Measurements from ENCODE around the gene PPM1J.

Gene PPM1J

DNA sequence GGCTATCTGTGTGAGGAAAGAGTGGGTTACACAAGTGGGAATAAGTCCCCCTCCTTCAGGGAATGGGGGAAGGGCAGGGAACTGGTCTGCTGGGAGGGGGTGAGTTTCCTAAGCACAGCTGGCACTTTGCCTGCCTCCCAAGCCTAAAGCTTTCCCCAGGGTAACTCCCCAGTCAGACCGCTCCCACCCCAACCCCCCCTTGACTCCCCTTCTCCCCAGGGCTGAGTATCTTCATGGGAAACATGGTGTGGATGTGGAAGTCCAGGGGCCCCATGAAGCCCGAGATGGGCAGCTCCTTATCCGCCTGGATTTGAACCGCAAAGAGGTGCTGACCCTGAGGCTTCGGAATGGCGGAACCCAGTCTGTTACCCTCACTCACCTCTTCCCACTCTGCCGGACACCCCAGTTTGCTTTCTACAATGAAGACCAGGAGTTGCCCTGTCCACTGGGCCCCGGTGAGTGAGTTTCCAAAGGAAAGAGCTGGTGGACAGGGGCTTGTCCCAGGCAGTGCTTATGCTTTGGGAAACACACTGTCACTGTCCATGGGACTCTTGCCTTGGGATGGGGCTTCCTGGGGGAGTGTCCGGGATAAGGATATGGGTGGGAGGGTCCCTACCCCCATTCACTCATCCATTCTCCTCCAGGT is 25.8 kb downstream of the PPM1J start:
- peaks cover 9 to 51% (median 30%) of the 10 kb centered on the region in 4 experiments for H3K36me3 ChIP-seq (ENCODE audit: control insufficient read depth in 4 of 4, insufficient read depth in 4 of 4, low read length in 3 of 4)

DNA sequence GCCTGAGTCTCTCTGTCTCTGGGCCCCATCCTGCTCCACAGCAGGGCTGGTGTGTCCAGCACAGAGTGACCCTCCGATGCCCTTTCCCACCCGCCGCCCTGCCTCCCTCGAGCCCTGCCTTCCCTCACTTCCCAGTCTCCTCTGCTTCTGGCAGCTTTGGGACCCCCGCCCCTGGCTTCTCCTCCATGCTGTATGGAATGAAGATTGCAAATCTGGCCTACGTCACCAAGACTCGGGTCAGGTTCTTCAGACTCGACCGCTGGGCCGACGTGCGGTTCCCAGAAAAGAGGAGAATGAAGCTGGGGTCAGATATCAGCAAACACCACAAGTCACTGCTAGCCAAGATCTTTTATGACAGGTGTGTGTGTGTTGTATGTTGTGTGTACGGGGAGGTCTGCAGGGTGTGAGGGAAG is 26.3 kb downstream of the PPM1J start:
- Histone ChIP-seq H3K4me1 (ENCODE audit: control extremely low read depth in 1 of 4, control insufficient read depth in 4 of 4, insufficient read depth in 4 of 4, low read length in 3 of 4) (no peaks in the 10 kb centered on the region), H3K4me3 (ENCODE audit: control insufficient read depth in 1 of 7, extremely low read depth in 1 of 7, insufficient read depth in 4 of 7, low read depth in 2 of 7, low read length in 6 of 7) (no peak overlapping the region), H3K27me3 (replicated peaks in 2 of 5; ENCODE audit: control insufficient read depth in 4 of 5, insufficient read depth in 5 of 5, low read length in 4 of 5) (no peaks in the 10 kb centered on the region), H3K9me3 (ENCODE audit: control extremely low read depth in 1 of 5, control insufficient read depth in 4 of 5, insufficient read depth in 2 of 5, low read depth in 1 of 5, low read length in 4 of 5) (no peaks in the 10 kb centered on the region), H3K36me3 (ENCODE audit: control insufficient read depth in 4 of 4, insufficient read depth in 4 of 4, low read length in 3 of 4) (peaks cover 9 to 45% (median 27%) of the 10 kb centered on the region in 4 experiments), H3K27ac (ENCODE audit: insufficient read depth in 1 of 2, low read depth in 1 of 2, low read length in 2 of 2, poor library complexity in 1 of 2, severe bottlenecking in 2 of 2) (no peak overlapping the region)
- WGBS (ENCODE audit: insufficient coverage) = 99% methylated on average over 10 of the region's 13 CpGs
- no peak for DNase-seq
- POLR2A ChIA-PET = interaction anchor here (0.5 kb wide), 1 partner anchor 241 kb away, joined by 3 read pairs; no protein-coding TSS in a partner anchor
- CTCF ChIA-PET = interaction anchor here (2.0 kb wide), 1 partner anchor 11 kb away, joined by 10 read pairs; no protein-coding TSS in a partner anchor

More for the DNA sequence above, 25.8 kb downstream of the PPM1J start:
- Histone ChIP-seq H3K4me3 (ENCODE audit: control insufficient read depth in 1 of 7, extremely low read depth in 1 of 7, insufficient read depth in 4 of 7, low read depth in 2 of 7, low read length in 6 of 7) (no peak overlapping the region), H3K4me1 (ENCODE audit: control extremely low read depth in 1 of 4, control insufficient read depth in 4 of 4, insufficient read depth in 4 of 4, low read length in 3 of 4) (no peaks in the 10 kb centered on the region), H3K27ac (ENCODE audit: insufficient read depth in 1 of 2, low read depth in 1 of 2, low read length in 2 of 2, poor library complexity in 1 of 2, severe bottlenecking in 2 of 2) (no peak overlapping the region), H3K27me3 (replicated peaks in 2 of 5; ENCODE audit: control insufficient read depth in 4 of 5, insufficient read depth in 5 of 5, low read length in 4 of 5) (no peaks in the 10 kb centered on the region), H3K9me3 (ENCODE audit: control extremely low read depth in 1 of 5, control insufficient read depth in 4 of 5, insufficient read depth in 2 of 5, low read depth in 1 of 5, low read length in 4 of 5) (no peaks in the 10 kb centered on the region)
- POLR2A ChIA-PET = no interaction called here
- 95% methylated on average over 7 of the region's 9 CpGs for WGBS (ENCODE audit: insufficient coverage)
- no peak for DNase-seq
- CTCF ChIA-PET = interaction anchor here (0.5 to 2.0 kb wide), 3 partner anchors 10 to 25 kb away, joined by 3 to 10 read pairs (median 4); no protein-coding TSS in a partner anchor

DNA sequence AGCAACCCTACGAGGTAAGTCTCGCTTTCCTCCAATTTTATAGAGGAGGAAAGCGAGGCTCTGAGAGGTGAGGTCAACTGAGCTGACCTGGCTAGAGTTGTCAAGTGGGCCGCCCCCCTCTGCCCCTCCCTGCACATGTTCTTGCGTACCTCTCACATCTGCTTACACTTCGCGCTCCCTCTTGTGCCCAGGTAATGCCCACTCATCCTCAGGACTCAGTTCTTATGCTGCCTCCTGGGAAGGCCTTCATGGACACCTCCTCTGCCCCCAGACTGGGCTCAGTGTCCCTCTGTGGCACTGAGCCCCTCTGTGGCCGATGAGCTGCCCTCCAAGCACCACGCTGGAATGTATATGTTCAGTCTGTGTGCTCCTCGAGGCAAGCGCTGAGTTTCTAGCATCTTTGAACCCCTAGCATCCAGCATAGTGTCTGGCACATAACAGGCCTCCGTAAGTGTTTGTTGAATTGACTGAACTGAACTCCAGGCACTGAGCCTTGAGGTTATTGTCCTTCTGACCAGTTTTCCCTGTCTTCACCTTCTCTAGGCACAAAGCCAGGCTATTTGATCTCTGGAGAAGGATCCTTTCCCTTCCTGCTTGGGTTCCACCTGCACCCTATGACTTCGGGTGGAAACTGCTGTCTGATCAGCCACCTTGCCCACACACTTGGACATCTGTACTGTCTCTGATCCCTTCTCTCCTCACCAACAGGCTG is 27.2 kb downstream of the PPM1J start:
- DNase-seq = no peak
- no peaks in the 10 kb centered on the region for H3K4me1 ChIP-seq (ENCODE audit: control extremely low read depth in 1 of 4, control insufficient read depth in 4 of 4, insufficient read depth in 4 of 4, low read length in 3 of 4)
- ChIA-PET CTCF (no interaction called here), POLR2A (no interaction called here)
- H3K27me3 ChIP-seq (replicated peaks in 2 of 5; ENCODE audit: control insufficient read depth in 4 of 5, insufficient read depth in 5 of 5, low read length in 4 of 5) = no peaks in the 10 kb centered on the region
- no peaks in the 10 kb centered on the region for H3K9me3 ChIP-seq (ENCODE audit: control extremely low read depth in 1 of 5, control insufficient read depth in 4 of 5, insufficient read depth in 2 of 5, low read depth in 1 of 5, low read length in 4 of 5)
- 95% methylated on average over 12 of the region's 13 CpGs for WGBS (ENCODE audit: insufficient coverage)
- no peak overlapping the region for H3K4me3 ChIP-seq (ENCODE audit: control insufficient read depth in 1 of 7, extremely low read depth in 1 of 7, insufficient read depth in 4 of 7, low read depth in 2 of 7, low read length in 6 of 7)
- no peak overlapping the region for H3K27ac ChIP-seq (ENCODE audit: insufficient read depth in 1 of 2, low read depth in 1 of 2, low read length in 2 of 2, poor library complexity in 1 of 2, severe bottlenecking in 2 of 2)
- H3K36me3 ChIP-seq (ENCODE audit: control insufficient read depth in 4 of 4, insufficient read depth in 4 of 4, low read length in 3 of 4) = peaks cover 10 to 39% (median 25%) of the 10 kb centered on the region in 4 experiments

DNA sequence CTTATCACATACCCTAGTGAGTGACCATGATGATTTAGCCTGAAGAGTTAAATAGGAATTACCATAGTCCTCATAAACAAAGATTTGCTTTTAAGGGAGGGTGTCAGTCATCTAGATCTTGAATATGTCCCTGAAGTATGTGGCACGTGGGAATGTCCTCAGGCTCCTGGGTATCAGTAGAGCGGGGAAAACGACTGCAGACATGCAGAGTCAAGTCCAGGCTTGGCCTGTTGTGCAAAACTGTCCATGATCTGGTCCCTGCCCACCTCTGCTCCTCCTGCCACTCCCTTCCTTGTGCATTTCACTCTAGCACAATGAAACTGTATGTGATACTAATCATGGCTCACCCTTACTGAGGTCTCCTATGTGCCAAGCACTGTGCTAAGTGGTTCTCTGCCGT is 27.8 kb downstream of the PPM1J start:
- ChIA-PET POLR2A (no interaction called here), CTCF (no interaction called here)
- WGBS (ENCODE audit: insufficient coverage) = 92% methylated on average over 4 of the region's 4 CpGs
- H3K4me3 ChIP-seq (ENCODE audit: control insufficient read depth in 1 of 7, extremely low read depth in 1 of 7, insufficient read depth in 4 of 7, low read depth in 2 of 7, low read length in 6 of 7) = no peak overlapping the region
- H3K4me1 ChIP-seq (ENCODE audit: control extremely low read depth in 1 of 4, control insufficient read depth in 4 of 4, insufficient read depth in 4 of 4, low read length in 3 of 4) = no peaks in the 10 kb centered on the region
- H3K27ac ChIP-seq (ENCODE audit: insufficient read depth in 1 of 2, low read depth in 1 of 2, low read length in 2 of 2, poor library complexity in 1 of 2, severe bottlenecking in 2 of 2) = no peak overlapping the region
- H3K36me3 ChIP-seq (ENCODE audit: control insufficient read depth in 4 of 4, insufficient read depth in 4 of 4, low read length in 3 of 4) = peaks cover 9 to 34% (median 22%) of the 10 kb centered on the region in 4 experiments
- no peaks in the 10 kb centered on the region for H3K9me3 ChIP-seq (ENCODE audit: control extremely low read depth in 1 of 5, control insufficient read depth in 4 of 5, insufficient read depth in 2 of 5, low read depth in 1 of 5, low read length in 4 of 5)
- no peak for DNase-seq
- H3K27me3 ChIP-seq (replicated peaks in 2 of 5; ENCODE audit: control insufficient read depth in 4 of 5, insufficient read depth in 5 of 5, low read length in 4 of 5) = no peaks in the 10 kb centered on the region

DNA sequence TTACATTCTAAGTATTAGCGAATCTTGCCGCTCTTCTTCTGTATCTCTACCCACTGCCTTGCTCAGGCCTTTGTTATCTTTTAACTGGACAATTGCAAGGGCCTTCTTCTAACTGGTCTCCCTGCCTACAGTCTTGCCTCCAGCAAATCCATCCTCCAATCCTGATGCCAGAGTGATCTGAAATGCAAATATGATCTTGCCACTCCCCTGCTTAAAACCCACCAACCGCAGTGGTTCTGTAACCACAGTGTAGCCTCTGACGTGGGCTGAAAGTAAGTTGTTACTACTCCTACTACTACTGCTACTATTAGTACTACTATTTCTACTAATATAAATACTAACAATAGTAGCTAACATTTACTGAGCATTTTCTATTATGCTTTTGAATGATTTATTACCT is 28.3 kb downstream of the PPM1J start:
- Histone ChIP-seq H3K9me3 (ENCODE audit: control extremely low read depth in 1 of 5, control insufficient read depth in 4 of 5, insufficient read depth in 2 of 5, low read depth in 1 of 5, low read length in 4 of 5) (no peaks in the 10 kb centered on the region), H3K27me3 (replicated peaks in 2 of 5; ENCODE audit: control insufficient read depth in 4 of 5, insufficient read depth in 5 of 5, low read length in 4 of 5) (no peaks in the 10 kb centered on the region), H3K4me1 (ENCODE audit: control extremely low read depth in 1 of 4, control insufficient read depth in 4 of 4, insufficient read depth in 4 of 4, low read length in 3 of 4) (no peaks in the 10 kb centered on the region), H3K36me3 (ENCODE audit: control insufficient read depth in 4 of 4, insufficient read depth in 4 of 4, low read length in 3 of 4) (peaks cover 9 to 30% (median 19%) of the 10 kb centered on the region in 4 experiments), H3K27ac (ENCODE audit: insufficient read depth in 1 of 2, low read depth in 1 of 2, low read length in 2 of 2, poor library complexity in 1 of 2, severe bottlenecking in 2 of 2) (no peak overlapping the region), H3K4me3 (ENCODE audit: control insufficient read depth in 1 of 7, extremely low read depth in 1 of 7, insufficient read depth in 4 of 7, low read depth in 2 of 7, low read length in 6 of 7) (no peak overlapping the region)
- CTCF ChIA-PET = interaction anchor here (1.3 kb wide), 1 partner anchor 14 kb away, joined by 4 read pairs; no protein-coding TSS in a partner anchor
- POLR2A ChIA-PET = no interaction called here
- DNase-seq = no peak
- 100% methylated on average over 2 of the region's 4 CpGs for WGBS (ENCODE audit: insufficient coverage)

DNA sequence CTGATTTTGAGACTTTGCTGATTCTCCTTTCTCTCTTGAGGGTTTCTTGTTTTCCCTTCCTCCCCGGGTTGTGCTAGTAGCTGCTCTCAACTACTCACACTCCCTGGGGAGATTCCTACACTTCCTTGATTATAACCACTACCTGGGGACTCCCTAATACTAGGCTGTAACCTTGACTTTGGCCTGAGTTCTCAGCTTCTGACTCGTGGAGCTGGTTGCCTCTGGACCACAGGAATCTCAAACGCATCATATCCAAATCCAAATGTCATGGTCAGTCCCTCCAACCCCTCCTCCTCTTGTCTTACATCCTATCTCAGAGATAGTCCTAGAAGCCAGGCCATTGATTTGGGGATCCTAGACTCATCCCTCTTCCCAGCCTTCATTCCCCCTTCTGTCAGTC is 28.7 kb downstream of the PPM1J start:
- ChIA-PET CTCF (interaction anchor here (1.3 kb wide), 1 partner anchor 14 kb away, joined by 4 read pairs; no protein-coding TSS in a partner anchor), POLR2A (no interaction called here)
- WGBS (ENCODE audit: insufficient coverage) = 100% methylated on average over 2 of the region's 3 CpGs
- no peaks in the 10 kb centered on the region for H3K4me1 ChIP-seq (ENCODE audit: control extremely low read depth in 1 of 4, control insufficient read depth in 4 of 4, insufficient read depth in 4 of 4, low read length in 3 of 4)
- no peak overlapping the region for H3K27ac ChIP-seq (ENCODE audit: insufficient read depth in 1 of 2, low read depth in 1 of 2, low read length in 2 of 2, poor library complexity in 1 of 2, severe bottlenecking in 2 of 2)
- H3K27me3 ChIP-seq (replicated peaks in 2 of 5; ENCODE audit: control insufficient read depth in 4 of 5, insufficient read depth in 5 of 5, low read length in 4 of 5) = no peaks in the 10 kb centered on the region
- H3K36me3 ChIP-seq (ENCODE audit: control insufficient read depth in 4 of 4, insufficient read depth in 4 of 4, low read length in 3 of 4) = peaks cover 8 to 26% (median 16%) of the 10 kb centered on the region in 4 experiments
- no peaks in the 10 kb centered on the region for H3K9me3 ChIP-seq (ENCODE audit: control extremely low read depth in 1 of 5, control insufficient read depth in 4 of 5, insufficient read depth in 2 of 5, low read depth in 1 of 5, low read length in 4 of 5)
- DNase-seq = no peak
- H3K4me3 ChIP-seq (ENCODE audit: control insufficient read depth in 1 of 7, extremely low read depth in 1 of 7, insufficient read depth in 4 of 7, low read depth in 2 of 7, low read length in 6 of 7) = no peak overlapping the region

DNA sequence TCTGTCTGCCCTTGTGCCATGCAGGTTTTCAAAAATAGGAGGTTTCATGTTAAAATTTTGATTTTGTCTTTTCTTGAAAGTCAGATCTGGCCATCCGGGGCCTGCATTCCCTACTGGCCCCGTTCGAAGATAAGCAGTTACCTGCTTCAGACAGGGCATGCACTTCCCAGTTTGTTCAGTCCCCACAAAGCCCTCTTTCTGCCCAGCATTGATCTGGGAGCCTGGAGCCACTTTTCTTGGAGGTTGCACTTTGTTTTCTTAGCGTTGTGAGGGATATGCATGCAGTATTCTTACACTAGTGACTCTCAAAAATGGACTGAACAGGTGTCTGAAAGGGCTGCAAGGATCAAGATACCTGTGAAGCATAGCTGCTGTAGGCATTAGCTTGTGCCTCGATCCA is 29.2 kb downstream of the PPM1J start:
- no peaks in the 10 kb centered on the region for H3K27me3 ChIP-seq (replicated peaks in 2 of 5; ENCODE audit: control insufficient read depth in 4 of 5, insufficient read depth in 5 of 5, low read length in 4 of 5)
- WGBS (ENCODE audit: insufficient coverage) = 98% methylated on average over 4 of the region's 5 CpGs
- H3K36me3 ChIP-seq (ENCODE audit: control insufficient read depth in 4 of 4, insufficient read depth in 4 of 4, low read length in 3 of 4) = peaks cover 6 to 24% (median 14%) of the 10 kb centered on the region in 4 experiments
- H3K4me3 ChIP-seq (ENCODE audit: control insufficient read depth in 1 of 7, extremely low read depth in 1 of 7, insufficient read depth in 4 of 7, low read depth in 2 of 7, low read length in 6 of 7) = no peak overlapping the region
- H3K4me1 ChIP-seq (ENCODE audit: control extremely low read depth in 1 of 4, control insufficient read depth in 4 of 4, insufficient read depth in 4 of 4, low read length in 3 of 4) = no peaks in the 10 kb centered on the region
- H3K27ac ChIP-seq (ENCODE audit: insufficient read depth in 1 of 2, low read depth in 1 of 2, low read length in 2 of 2, poor library complexity in 1 of 2, severe bottlenecking in 2 of 2) = no peak overlapping the region
- no peaks in the 10 kb centered on the region for H3K9me3 ChIP-seq (ENCODE audit: control extremely low read depth in 1 of 5, control insufficient read depth in 4 of 5, insufficient read depth in 2 of 5, low read depth in 1 of 5, low read length in 4 of 5)
- ChIA-PET CTCF (interaction anchor here (1.1 to 1.3 kb wide), 2 partner anchors 12 to 13 kb away, joined by 4 to 6 read pairs; partner anchors contain the start of gene MOV10), POLR2A (no interaction called here)
- no peak for DNase-seq

Measured in common myeloid progenitor, CD34-positive (primary cell).